HepG2 (cell line): ENCODE measurements around the gene ACSF3. TPM values are rescaled to one million over a fixed set of nuclear protein-coding genes. Genes with fewer than 3 reads are reported as not detected.
A peak's percentile ranks its signal among the peaks of the same experiment; 100 is the strongest.

ENCODE experiments used
- ATF7 ChIP-seq, 2 experiments: fragments of 450-650 bp in 1 of 2; sonication (generic) in 1 of 2; formaldehyde crosslinking in 1 of 2; IDR thresholded peaks; 2 replicates each; pipeline versions ENCODE4 v1.4.0 to v1.6.1; 2016 to 2020; ENCODE audit warnings: antibody characterized with exemption in 1 of 2, mild to moderate bottlenecking in 1 of 2, missing genetic modification reagents in 1 of 2
- BATF2 ChIP-seq: sonication (generic); formaldehyde crosslinking; IDR thresholded peaks from 2 replicates; pipeline ENCODE4 v1.8.0; 2022; ENCODE audit warnings: mild to moderate bottlenecking, missing genetic modification reagents, moderate library complexity
- CCDC6 ChIP-seq: sonication (generic); formaldehyde crosslinking; IDR thresholded peaks from 2 replicates; pipeline ENCODE4 v1.8.1; 2022; ENCODE audit warnings: mild to moderate bottlenecking, missing genetic modification reagents, moderate library complexity
- HNF4G ChIP-seq, 2 experiments: sonication (generic) in 1 of 2; formaldehyde crosslinking in 1 of 2; IDR thresholded peaks; 2 replicates each; pipeline versions ENCODE4 v1.4.0 to v1.6.1; 2011 to 2020; ENCODE audit warnings: borderline replicate concordance in 2 of 2, low read depth in 2 of 2, mild to moderate bottlenecking in 2 of 2, low read length in 1 of 2, missing genetic modification reagents in 1 of 2, moderate library complexity in 1 of 2
- HOXA5 ChIP-seq: sonication (generic); formaldehyde crosslinking; IDR thresholded peaks from 2 replicates; pipeline ENCODE4 v1.4.0; 2020; ENCODE audit warnings: missing genetic modification reagents
- HOXA7 ChIP-seq: sonication (generic); formaldehyde crosslinking; IDR thresholded peaks from 2 replicates; pipeline ENCODE4 v1.8.1; 2022; ENCODE audit warnings: mild to moderate bottlenecking, missing genetic modification reagents, moderate library complexity
- KDM4B ChIP-seq: sonication (generic); formaldehyde crosslinking; IDR thresholded peaks from 2 replicates; pipeline ENCODE4 v1.4.0; 2020; ENCODE audit warnings: missing genetic modification reagents
- KLF15 ChIP-seq: sonication (generic); formaldehyde crosslinking; IDR thresholded peaks from 2 replicates; pipeline ENCODE4 v1.8.1; 2023; ENCODE audit warnings: borderline replicate concordance, mild to moderate bottlenecking, inconsistent platforms, missing genetic modification reagents, mixed read lengths
- SPEN ChIP-seq: sonication (generic); formaldehyde crosslinking; IDR thresholded peaks from 2 replicates; pipeline ENCODE4 v1.5.1; 2020; ENCODE audit warnings: low read depth, mild to moderate bottlenecking, missing genetic modification reagents
- TRAFD1 ChIP-seq: sonication (generic); formaldehyde crosslinking; IDR thresholded peaks from 2 replicates; pipeline ENCODE4 v1.5.1; 2020; ENCODE audit warnings: missing genetic modification reagents, mild to moderate bottlenecking, borderline replicate concordance
- ZHX1 ChIP-seq: sonication (generic); formaldehyde crosslinking; IDR thresholded peaks from 2 replicates; pipeline ENCODE4 v1.8.1; 2022; ENCODE audit warnings: low read depth, mild to moderate bottlenecking, missing genetic modification reagents
- ZNF501 ChIP-seq: sonication (generic); formaldehyde crosslinking; IDR thresholded peaks from 2 replicates; pipeline ENCODE4 v1.5.1; 2020; ENCODE audit warnings: mild to moderate bottlenecking, moderate library complexity, missing genetic modification reagents
- ZNF597 ChIP-seq: sonication (generic); formaldehyde crosslinking; IDR thresholded peaks from 2 replicates; pipeline ENCODE4 v1.5.0; 2020; ENCODE audit warnings: missing genetic modification reagents
- ZNF609 ChIP-seq: sonication (generic); formaldehyde crosslinking; IDR thresholded peaks from 2 replicates; pipeline ENCODE4 v1.4.0; 2020; ENCODE audit warnings: mild to moderate bottlenecking, missing genetic modification reagents, borderline replicate concordance
- ZNF724P ChIP-seq: sonication (generic); formaldehyde crosslinking; IDR thresholded peaks from 2 replicates; pipeline ENCODE4 v1.8.0; 2022; ENCODE audit warnings: missing genetic modification reagents, borderline replicate concordance
- polyA plus RNA-seq, 8 experiments: library from polyadenylated mRNA; depleted of rRNA in 3 of 8; stranded (reverse) in 7 of 8; unstranded in 1 of 8; fragments of >200 nt; fragmentation: Illumina TruSeq in 4 of 8; extraction: Trizol in 4 of 8; gene quantifications; 2 replicates each; pipeline versions ENCODE4 v1.2.1 to v1.2.3, GENCODE V29; 2011 to 2016; ENCODE audit warnings: low read depth in 4 of 8, missing spikeins in 1 of 8, mixed read lengths in 1 of 8; ENCODE audit not compliant: insufficient read depth in 1 of 8
- total RNA-seq, 5 experiments: library from RNA; depleted of rRNA; stranded (reverse); fragments of >200 nt; fragmentation: Illumina TruSeq; extraction: Trizol; gene quantifications; 2 replicates each; pipeline ENCODE4 v1.2.3, GENCODE V29; 2016; ENCODE audit warnings: low read depth in 1 of 5

The ACSF3 gene
- total and polyA plus RNA-seq, 2 of the 13 experiments (the other 11 are each of a cell fraction or from before 2014, with no cell fraction given), result 14.9 to 30.6 TPM

- TF ChIP-seq ZNF609 (no peak), HOXA5 (no peak), HNF4G (IDR thresholded peaks at IDR 0.05; ENCODE audit: borderline replicate concordance, low read depth, low read length) (peak; percentile 54; the same call in 1 of the 2 replicates), HNF4G (CRISPR knock-in tag; IDR thresholded peaks at IDR 0.05; ENCODE audit: borderline replicate concordance, low read depth) (0 out of 2 replicates have a peak, but pooled peaks have one; percentile 30), HOXA7 (CRISPR knock-in tag) (no peak), ZNF501 (CRISPR knock-in tag) (peak; percentile 42; the same call in 1 of the 2 replicates), ZNF597 (CRISPR knock-in tag) (no peak), TRAFD1 (no peak), SPEN (peak; percentile 71; the same call in 1 of the 2 replicates), ZHX1 (CRISPR knock-in tag) (0 out of 2 replicates have a peak, but pooled peaks have one; percentile 25), KDM4B (CRISPR knock-in tag) (no peak), KLF15 (CRISPR knock-in tag) (no peak), BATF2 (CRISPR knock-in tag) (no peak), ATF7 (IDR thresholded peaks at IDR 0.05) (no peak), ATF7 (CRISPR knock-in tag; IDR thresholded peaks at IDR 0.05) (peak; percentile 77), CCDC6 (CRISPR knock-in tag) (no peak), ZNF724P (CRISPR knock-in tag) (no peak)
Measured at GRCh38 chr16:89118361-89119165, 24.9 kb downstream of the ACSF3 start (continued).
